ENCODE results near the gene SYNE1.
"Not testable (repeated sequence)": the region's sequence is repeated elsewhere in the genome, so short reads cannot be mapped to it uniquely, and the experiment has no call there.

SYNE1 gene

GRCh38 chr6:152566103-152566875 lies 70.9 kb downstream of the SYNE1 start:
- no peak for DNase-seq

GRCh38 chr6:152563177-152563576 lies 74.0 kb downstream of the SYNE1 start:
- DNase-seq = no peak

DNA sequence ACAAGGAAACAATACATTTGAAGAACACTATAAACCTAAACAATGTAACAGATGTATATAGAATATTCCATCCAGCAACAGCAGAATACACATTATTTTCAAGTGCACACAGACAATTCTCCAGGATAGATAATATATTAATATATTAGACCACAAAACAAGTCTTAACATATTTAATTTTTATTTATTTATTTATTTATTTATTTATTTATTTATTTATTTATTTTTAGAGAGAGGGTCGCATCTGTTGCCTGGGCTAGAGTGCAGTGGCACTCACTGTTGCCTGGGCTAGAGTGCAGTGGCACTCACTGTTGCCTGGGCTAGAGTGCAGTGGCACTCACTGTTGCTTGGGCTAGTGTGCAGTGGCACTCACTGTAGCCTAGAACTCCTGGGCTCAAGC lies 78.4 kb downstream of the SYNE1 start:
- not testable (repeated sequence) for DNase-seq

DNA sequence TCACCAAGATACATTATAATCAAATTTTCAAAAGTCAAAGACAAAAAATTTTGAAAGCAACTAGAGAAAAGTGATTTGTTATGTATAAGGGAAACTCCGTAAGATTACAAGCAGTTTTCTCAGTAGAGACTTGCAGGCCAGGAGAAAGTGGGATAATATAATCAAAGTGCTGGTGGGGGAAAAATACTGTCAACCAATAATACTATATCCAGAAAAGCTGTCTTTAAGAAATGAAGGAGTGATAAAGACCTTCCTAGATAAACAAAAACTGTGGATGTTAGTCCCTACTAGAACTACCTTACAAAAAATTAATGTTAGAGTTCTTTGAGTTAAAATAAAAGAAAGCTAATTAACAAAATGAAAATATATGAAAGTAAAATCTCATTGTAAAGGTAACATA lies 79.7 kb downstream of the SYNE1 start:
- no peak for DNase-seq

DNA sequence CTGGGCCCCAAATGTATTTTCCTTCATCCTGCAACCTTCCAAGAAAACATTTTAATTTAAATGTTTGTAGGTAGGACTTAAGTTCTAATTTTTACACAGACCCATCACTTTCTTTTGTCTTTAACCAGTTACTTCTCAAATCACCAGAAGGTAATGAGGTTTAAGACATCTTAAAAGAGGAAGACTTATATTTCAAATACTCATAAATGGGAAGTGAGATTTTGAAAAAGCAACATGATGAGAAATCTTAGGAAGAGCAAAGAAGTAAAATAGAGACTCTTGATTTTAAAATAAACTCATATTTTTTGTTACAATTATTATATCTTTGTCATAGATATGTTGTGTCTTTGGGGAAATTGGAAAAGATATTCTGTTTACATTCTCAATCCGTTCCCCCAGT lies 82.3 kb downstream of the SYNE1 start:
- DNase-seq = no peak

DNA sequence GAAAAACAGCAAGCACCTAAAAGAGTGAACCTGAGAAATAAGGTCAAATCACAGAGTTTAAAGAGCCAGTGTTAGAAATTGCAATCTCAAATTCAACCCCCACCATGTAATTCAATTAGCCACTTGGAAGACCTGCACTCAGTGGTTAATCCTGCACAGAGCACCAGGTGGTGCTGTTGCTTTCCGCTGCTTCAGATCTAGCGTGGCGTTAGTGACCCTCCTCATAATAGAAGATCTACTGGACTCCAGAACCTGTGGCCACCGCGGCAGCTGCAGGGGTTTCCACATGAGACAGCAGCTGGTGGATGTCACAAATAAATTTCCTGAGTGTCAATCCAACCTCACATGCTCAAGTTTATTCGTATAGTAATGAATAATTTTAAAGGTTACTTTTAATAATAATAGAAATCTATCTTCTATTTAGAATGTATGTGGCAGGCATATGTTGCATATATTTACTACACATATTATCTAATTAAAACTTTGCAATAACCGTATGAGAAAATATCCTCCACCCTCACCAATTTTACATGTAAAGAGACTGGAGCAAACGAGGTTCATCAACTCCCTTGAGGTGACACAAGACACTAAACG lies 84.4 kb downstream of the SYNE1 start:
- no peak for DNase-seq

GRCh38 chr6:152543519-152543918 lies 93.6 kb downstream of the SYNE1 start:
- no peak for DNase-seq

- no peak for DNase-seq
These were observed 96.8 kb downstream of the SYNE1 start for GRCh38 chr6:152540381-152540780.

DNA sequence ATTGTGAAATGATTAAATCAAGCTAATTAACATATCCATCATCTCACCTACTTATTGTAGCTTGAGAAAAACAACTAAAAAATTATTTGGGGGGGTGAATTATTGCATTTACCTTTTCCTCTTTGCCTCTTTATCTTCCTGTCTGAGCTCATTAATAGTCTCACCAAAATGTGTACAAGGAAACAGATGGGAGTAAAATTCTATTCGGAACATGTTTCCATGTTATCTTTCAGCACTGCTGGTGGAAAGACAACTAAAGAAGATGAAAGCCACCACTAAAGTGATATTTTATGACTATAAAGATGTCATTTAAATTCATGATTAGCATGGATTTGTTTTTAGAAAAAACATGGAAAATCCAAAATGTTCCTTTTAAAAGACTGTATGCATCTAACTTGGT lies 102.6 kb downstream of the SYNE1 start:
- DNase-seq = no peak

GRCh38 chr6:152532556-152533422 lies 104.4 kb downstream of the SYNE1 start:
- DNase-seq = no peak

DNA sequence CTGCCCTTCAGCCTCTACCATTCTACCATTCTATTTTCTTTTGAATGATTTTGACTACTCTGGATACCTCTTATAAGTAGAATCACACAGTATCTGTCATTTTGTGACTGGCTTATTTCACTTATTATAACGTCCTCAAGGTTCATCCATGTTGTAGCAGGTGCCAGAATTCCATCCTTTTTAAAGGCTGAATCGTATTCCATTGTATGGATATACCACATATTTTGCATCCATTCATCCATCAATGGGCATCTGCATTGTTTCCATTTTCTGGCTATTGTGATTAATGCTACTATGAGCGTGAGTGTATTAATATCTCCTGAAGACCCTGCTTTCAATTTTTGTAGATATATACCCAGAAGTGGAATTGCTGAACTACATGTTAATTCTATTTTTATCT lies 105.5 kb downstream of the SYNE1 start:
- no peak for DNase-seq

GRCh38 chr6:152529369-152529768 lies 107.8 kb downstream of the SYNE1 start:
- no peak for DNase-seq

DNA sequence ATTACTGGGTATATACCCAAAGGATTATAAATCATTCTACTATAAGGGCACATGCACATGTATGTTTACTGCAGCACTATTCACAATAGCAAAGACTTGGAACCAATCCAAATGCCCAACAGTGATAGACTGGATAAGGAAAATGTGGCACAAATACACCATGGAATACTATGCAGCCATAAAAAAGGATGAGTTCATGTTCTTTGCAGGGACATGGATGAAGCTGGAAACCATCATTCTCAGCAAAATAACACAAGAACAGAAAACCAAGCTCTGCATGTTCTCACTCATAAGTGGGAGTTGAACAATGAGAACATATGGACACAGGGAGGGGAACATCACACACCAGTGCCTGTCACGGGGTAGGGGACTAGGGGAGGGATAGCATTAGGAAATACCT lies 123.0 kb downstream of the SYNE1 start:
- not testable (repeated sequence) for DNase-seq

- no peak for DNase-seq
These were observed 127.2 kb downstream of the SYNE1 start for GRCh38 chr6:152509916-152510315.

DNA sequence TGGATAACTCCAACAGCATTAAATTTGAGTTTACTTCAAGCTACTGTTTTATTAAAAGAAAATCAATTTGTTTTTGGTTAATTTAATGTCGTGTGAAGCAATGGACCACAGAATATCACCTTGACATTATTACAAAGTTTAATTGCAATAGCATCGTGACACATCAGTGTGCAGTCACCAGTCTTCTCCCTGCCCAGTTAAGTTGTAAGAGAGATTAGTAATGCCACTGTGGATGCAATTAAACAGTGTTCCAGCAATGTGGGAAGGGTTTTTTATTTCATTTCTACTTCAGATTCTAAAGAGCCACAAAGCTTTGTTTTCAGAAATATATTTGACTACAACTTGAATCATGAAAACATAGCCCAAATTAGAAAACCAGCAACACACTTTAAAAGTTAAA lies 128.7 kb downstream of the SYNE1 start:
- DNase-seq = no peak

DNA sequence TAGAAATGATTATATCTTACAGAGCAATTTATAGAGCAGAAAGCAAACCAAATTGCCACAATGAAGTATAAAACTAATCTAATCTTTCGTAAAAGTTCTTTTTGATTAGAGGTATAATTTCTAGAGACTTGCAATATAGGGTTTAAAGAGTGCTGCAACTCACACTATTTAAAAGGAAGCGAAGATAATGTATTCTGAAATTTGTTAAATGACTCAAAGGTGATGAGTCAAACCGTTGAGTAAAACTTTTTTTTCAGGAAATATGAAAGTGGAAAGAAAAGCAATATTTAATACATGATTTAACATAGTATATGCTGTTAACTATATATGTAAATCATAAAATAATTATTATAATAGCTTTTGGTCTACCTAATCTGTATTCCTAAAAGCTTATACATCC lies 133.6 kb downstream of the SYNE1 start:
- no peak for DNase-seq

- no peak for DNase-seq
These were observed 134.6 kb downstream of the SYNE1 start for GRCh38 chr6:152502421-152503188.

DNA sequence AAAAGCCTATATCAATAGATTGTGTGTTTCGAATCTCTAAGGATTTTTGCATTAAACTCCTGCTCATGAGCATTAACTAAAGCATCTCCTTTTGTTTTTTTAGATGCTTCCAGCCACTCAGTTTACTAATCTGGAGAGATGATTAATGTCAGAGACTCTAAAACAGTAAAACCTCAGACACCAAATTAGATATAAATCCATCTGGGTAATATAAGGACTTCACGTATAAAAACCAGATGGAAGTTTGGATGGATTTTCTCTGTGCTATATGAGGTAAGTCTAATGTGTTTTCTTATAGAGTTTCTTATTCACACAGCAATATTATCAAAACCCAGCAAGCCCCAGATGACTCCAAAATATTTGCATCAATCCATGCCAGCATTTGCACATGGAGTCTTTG lies 137.2 kb downstream of the SYNE1 start:
- DNase-seq = no peak

DNA sequence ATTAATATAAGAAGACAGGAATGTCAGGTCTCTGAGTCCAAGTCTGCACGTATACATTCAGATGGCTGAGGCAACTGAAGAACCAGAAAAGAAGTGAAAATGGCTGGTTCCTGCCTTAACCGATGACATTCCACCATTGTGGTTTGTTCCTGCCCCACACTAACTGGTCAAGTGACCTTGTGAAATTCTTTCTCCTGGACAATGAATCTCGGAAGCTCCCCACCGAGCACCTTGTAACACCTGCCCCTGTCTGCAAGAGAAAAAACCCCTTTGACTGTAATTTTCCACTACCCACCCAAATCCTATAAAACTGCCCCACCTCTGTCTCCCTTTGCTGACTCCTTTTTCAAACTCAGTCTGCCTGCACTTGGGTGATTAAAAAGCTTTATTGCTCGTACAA lies 140.4 kb downstream of the SYNE1 start:
- DNase-seq = no peak

- not testable (repeated sequence) for DNase-seq
These were observed 141.7 kb downstream of the SYNE1 start for GRCh38 chr6:152495456-152495855.

DNA sequence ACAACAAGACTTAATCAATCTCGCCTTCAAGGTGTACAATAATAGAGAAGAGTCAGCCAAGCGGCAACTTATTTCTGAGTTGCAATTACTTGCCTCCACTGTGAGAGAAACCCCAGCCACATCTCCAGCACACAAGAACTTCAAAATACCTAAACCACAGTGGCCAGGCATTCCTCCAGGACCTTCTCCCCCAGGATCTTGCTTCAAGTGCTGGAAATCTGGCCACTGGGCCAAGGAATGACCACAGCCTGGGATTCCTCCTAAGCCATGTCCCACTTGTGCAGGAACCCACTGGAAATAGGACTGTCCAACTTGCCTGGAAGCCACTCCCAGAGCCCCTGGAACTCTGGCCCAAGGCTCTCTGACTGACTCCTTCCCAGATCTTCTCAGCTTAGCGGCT lies 144.9 kb downstream of the SYNE1 start:
- not testable (repeated sequence) for DNase-seq

DNA sequence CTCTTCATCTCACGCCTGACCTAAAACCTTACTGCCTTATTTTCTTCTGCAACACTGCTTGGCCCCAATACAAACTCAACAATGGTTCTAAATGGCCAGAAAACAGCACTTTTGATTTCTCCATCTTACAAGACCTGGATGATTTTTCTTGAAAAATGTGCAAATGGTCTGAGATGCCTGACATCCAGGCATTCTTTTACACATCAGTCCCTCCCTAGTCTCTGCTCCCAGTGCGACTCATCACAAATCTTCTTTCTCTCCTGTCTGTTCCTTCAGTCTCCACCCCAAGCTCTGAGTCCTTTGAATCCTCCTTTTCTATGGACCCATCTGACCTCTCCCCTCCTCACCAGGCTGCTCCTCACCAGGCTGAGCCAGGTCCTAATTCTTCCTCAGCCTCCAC lies 145.7 kb downstream of the SYNE1 start:
- DNase-seq = not testable (repeated sequence)

DNA sequence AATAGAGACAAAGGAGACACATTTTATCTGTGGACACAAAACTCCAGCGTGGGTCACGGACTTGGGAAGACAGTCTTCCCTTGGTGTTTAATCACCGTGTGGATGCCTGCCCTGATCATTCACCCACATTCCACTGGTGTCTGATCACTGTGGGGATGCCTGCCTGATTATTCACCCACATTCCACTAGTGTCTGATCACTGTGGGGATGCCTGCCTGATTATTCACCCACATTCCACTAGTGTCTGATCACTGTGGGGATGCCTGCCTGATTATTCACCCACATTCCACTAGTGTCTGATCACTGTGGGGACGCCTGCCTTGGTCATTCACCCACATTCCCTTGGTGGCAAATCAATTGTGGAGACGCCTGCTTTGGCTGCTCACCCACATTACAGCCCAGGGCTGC lies 146.2 kb downstream of the SYNE1 start:
- DNase-seq = not testable (repeated sequence)

All from activated CD4-positive, alpha-beta T cell treated with anti-CD3 and anti-CD28 coated beads, Interleukin-2, amount 50 U/mL, for 1 hour (primary cell).